GM20000 (cell line): ENCODE results near the gene EIF4G3.
"Not testable (repeated sequence)": the region's sequence is repeated elsewhere in the genome, so short reads cannot be mapped to it uniquely, and the experiment has no call there.

Experiments
- DNase-seq: peaks from one replicate; pipeline ENCODE4 v3.0.0; 2012; ENCODE audit warnings: low spot score
- CTCF ChIP-seq: IDR thresholded peaks from 2 replicates; pipeline ENCODE4 v1.5.1; 2012; ENCODE audit warnings: mild to moderate bottlenecking, control low read depth; ENCODE audit errors: extremely low read depth, missing control alignments

Gene EIF4G3

GRCh38 chr1:20793236-20793635 is 383.5 kb downstream of the EIF4G3 start:
- no peak for TF ChIP-seq CTCF
- no peak for DNase-seq

GRCh38 chr1:20792196-20792595 is 384.5 kb downstream of the EIF4G3 start:
- no peak for TF ChIP-seq CTCF
- no peak for DNase-seq

- no peak for TF ChIP-seq CTCF
- no peak for DNase-seq
These were observed 385.9 kb downstream of the EIF4G3 start for GRCh38 chr1:20790785-20791184.

GRCh38 chr1:20789598-20789997 is 387.1 kb downstream of the EIF4G3 start:
- DNase-seq: not testable (repeated sequence)

- no peak for TF ChIP-seq CTCF
- DNase-seq: no peak
These were observed 388.6 kb downstream of the EIF4G3 start for GRCh38 chr1:20787840-20788795.

GRCh38 chr1:20787029-20787839 is 389.5 kb downstream of the EIF4G3 start, which contains the start of gene HP1BP3:
Gene HP1BP3 (minus strand): TSS chr1:20787307. CDS start chr1:20780440, 6,867 bp downstream.
- DNase-seq: peak; percentile 93
- TF ChIP-seq CTCF: no peak

- TF ChIP-seq CTCF: no peak
- peak; percentile 99 for DNase-seq
These were observed 390.3 kb downstream of the EIF4G3 start for GRCh38 chr1:20786253-20787028.
